Measurements from ENCODE around the gene CSF2.
A peak's percentile ranks its signal among the peaks of the same experiment; 100 is the strongest.

Gene CSF2

DNA sequence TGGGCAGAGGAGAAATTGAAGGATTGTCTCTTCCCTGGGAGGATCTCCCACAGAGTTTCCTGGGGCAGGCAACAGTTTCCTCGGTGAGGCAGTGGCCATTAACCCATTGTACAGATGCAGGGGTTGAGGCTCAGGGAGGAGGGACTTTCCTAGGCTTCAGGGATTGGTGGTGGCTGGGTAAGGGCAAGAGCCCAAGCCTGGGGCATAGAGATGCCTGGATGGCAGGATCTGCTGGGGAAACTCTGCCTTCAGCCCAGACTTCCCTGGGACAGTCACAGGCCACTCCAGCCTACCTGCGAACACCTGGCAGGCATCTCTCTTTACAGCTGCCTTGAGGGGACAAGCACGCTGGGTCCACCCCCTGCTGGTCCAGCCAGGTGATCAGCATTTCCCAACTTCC is 3.6 kb upstream of the CSF2 start:
- DNase-seq (ENCODE audit: low read depth): no peak

DNA sequence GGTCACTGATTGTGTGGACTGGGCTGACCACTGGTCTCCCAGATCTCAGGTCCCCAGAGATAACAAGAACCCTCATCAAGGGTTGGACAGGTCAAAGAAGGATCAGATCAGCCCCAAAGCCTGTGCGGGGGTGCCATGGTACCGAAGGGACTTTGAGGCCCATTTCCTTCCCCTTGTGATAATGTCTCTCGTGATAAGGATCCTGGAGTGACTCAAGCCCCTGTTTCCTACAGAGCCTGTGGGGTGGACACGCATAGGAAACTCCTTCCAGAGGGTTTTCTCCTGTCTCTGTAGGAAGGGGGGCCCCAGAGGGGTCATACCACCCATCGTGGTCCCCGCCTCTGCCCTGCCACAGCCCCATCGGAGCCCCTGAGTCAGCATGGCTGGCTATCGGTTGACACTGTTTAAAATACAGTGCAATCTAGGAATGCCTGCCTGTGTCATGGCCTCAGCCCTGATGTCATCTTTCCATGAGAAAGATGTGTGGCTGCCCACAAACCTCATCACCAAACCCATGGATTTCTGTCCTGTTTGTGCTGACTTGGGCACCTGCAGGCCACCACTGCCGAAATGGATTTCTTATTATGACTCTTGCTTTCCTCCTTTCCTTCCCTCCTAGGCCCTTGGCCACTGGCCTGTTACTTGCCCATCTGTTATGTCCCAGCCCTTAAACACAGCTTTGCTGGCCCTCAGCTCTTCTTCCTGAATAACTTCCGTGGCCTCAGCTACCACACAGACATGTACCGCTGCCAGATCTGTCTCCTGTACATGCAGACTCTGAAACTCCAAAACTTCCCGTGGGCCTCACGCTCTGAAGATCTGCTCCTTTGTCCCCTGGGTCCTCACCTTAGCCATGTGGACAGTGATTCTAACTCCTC is 2.9 kb upstream of the CSF2 start:
- DNase-seq (ENCODE audit: low read depth): peak; percentile 44

DNA sequence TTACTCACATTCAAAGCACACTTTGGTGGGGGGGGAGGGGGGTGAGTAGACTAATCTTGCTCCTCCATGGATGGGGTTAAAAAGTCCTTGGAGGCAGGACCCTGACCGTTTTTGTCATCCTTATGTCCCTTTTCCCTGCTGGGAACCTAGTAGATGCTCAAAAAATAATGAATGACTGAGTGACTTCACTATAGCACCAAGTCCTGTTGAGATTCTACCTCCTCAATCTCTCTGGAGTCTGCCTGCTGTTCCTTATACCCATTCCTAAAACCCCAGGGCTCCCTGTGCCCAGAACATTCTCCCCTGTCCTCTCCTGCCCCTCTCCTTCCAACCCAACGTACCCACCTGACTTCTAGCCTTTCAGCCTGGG is 2.3 kb upstream of the CSF2 start:
- DNase-seq (ENCODE audit: low read depth): no peak

DNA sequence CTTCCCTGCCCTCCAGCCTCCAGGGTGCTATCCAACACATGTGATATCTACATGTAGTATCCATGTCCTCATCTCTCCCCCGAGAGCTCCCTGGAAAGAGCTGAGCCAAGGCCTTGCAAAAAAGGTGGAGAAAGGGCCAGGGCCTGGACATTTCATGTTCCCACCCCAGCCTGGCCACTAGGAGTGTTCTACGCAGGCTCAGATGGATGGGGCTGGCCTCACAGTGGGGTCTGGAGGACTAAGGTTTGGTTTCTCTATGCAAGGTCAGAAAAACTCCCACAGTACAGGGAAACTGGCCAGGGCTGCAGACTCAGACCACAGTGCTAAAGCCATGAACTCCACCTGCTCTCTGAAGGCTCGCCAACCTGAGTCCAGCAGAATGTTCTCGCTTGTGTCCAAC is 1.5 kb upstream of the CSF2 start:
- DNase-seq (ENCODE audit: low read depth): no peak

DNA sequence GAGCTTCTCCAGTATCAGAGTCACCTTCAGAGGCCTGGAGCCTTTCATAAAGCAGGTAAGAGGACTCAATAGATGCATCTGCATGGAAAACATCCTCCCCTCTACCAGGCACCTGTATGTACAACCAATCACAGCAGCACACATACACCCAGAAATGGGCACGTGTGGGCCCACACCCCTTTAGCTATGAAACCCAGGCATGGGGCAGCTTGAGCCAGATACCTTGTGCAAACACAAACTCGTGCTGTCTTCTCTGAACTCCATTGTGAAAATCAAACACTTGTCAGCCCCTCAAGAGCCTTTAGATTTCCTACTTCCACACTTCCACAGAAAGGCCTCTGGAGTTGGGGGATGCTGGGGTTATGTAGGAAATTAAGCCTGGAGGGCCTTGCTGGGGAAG is 1.1 kb upstream of the CSF2 start:
- no peak for DNase-seq (ENCODE audit: low read depth)

DNA sequence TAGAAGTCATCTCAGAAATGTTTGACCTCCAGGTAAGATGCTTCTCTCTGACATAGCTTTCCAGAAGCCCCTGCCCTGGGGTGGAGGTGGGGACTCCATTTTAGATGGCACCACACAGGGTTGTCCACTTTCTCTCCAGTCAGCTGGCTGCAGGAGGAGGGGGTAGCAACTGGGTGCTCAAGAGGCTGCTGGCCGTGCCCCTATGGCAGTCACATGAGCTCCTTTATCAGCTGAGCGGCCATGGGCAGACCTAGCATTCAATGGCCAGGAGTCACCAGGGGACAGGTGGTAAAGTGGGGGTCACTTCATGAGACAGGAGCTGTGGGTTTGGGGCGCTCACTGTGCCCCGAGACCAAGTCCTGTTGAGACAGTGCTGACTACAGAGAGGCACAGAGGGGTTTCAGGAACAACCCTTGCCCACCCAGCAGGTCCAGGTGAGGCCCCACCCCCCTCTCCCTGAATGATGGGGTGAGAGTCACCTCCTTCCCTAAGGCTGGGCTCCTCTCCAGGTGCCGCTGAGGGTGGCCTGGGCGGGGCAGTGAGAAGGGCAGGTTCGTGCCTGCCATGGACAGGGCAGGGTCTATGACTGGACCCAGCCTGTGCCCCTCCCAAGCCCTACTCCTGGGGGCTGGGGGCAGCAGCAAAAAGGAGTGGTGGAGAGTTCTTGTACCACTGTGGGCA is 642 bp downstream of the CSF2 start:
- DNase-seq (ENCODE audit: low read depth): no peak

DNA sequence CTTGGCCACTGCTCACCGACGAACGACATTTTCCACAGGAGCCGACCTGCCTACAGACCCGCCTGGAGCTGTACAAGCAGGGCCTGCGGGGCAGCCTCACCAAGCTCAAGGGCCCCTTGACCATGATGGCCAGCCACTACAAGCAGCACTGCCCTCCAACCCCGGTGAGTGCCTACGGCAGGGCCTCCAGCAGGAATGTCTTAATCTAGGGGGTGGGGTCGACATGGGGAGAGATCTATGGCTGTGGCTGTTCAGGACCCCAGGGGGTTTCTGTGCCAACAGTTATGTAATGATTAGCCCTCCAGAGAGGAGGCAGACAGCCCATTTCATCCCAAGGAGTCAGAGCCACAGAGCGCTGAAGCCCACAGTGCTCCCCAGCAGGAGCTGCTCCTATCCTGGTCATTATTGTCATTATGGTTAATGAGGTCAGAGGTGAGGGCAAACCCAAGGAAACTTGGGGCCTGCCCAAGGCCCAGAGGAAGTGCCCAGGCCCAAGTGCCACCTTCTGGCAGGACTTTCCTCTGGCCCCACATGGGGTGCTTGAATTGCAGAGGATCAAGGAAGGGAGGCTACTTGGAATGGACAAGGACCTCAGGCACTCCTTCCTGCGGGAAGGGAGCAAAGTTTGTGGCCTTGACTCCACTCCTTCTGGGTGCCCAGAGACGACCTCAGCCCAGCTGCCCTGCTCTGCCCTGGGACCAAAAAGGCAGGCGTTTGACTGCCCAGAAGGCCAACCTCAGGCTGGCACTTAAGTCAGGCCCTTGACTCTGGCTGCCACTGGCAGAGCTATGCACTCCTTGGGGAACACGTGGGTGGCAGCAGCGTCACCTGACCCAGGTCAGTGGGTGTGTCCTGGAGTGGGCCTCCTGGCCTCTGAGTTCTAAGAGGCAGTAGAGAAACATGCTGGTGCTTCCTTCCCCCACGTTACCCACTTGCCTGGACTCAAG is 1.5 kb downstream of the CSF2 start:
- DNase-seq (ENCODE audit: low read depth): no peak

DNA sequence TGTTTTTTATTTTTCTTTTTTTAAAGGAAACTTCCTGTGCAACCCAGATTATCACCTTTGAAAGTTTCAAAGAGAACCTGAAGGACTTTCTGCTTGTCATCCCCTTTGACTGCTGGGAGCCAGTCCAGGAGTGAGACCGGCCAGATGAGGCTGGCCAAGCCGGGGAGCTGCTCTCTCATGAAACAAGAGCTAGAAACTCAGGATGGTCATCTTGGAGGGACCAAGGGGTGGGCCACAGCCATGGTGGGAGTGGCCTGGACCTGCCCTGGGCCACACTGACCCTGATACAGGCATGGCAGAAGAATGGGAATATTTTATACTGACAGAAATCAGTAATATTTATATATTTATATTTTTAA is 2.1 kb downstream of the CSF2 start:
- DNase-seq (ENCODE audit: low read depth): no peak

DNA sequence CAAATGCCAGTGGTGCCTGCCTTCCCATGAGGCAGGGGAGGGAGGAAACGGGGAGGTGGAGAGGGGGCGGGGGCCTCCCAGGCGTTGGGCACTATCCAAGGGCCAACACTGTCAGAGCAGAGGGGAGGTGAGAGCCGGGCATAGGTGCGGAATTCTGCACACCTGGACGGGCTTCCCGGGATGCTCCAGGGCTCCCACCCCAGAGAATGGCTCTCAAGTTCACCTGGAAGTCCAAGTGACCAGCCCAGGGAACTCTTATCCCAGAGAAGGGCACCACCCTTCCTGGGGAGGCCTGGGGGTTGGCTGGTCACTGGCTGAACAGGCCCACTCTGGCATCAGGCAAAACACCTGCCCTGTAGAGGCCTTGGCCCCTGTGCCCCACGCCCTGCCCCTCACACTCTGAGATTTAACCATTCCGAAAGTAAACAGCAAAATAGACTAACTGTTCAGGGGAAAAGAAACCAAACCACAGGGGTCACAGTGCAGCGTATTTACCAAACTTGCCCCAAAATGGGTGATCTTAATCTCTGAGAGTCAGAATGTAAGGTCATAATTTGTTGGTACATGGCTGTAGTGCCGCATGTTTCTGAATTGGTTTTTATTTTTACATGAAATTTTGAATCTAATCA is 2.7 kb downstream of the CSF2 start:
- no peak for DNase-seq (ENCODE audit: low read depth)

DNA sequence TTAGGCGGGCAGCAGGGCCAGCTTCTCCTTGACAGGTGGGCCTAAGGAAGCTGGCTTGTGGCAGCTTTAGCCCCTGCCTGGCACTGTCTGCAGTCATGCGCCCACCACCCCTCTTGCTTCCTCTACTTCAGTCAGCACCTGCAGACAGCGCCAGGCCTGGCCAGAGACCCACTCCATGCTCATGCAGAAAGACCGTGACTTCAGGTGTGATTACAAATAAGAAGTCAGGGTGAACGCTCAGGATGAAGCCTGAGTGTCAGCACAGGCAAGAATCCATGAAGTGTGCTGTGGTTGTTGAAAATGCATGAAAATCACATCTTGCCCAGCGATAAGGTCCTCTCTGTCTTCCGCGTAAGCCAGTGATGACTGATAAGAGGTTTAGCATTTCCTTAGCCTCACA is 3.4 kb downstream of the CSF2 start:
- DNase-seq (ENCODE audit: low read depth): no peak

DNA sequence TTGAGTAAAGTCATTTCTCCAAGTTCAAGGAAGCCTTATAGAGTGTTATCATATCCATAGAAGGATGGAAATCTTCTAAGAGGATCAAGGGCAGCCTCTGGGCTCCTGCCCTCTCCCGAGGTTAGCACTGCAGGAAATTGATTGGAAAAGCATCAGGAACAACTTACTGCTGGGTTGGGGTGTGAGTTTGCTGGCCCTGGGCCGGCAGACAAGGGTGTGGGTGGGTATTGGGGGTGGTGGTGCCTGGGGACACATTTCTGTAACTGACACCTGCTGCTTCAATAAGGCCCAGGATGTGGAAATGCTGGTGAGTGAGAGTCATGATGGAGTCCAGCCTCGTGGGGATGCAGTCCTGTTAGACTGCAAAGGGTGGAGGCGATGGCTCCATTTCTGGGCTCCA is 5.5 kb downstream of the CSF2 start:
- DNase-seq (ENCODE audit: low read depth): no peak

DNA sequence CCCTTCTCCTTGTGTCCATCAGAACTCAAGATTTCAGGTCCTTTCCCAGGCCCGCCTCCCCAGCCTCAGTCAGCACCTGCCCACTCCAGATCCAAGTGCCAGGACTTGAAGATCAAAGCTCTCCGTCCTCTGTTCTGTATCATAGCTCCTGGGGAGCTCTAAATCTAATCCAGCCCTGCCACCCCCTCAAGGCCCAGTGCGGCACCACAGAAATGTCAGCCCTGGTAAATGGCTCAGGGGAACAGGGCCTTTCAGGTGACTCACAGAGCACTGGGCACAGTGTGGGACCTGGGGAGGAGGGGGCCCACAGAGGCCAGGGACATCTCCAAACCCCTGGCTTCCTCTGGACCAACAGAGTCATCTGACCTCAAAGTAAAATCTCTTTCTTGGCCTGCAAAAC is 6.0 kb downstream of the CSF2 start:
- DNase-seq (ENCODE audit: low read depth): no peak

DNA sequence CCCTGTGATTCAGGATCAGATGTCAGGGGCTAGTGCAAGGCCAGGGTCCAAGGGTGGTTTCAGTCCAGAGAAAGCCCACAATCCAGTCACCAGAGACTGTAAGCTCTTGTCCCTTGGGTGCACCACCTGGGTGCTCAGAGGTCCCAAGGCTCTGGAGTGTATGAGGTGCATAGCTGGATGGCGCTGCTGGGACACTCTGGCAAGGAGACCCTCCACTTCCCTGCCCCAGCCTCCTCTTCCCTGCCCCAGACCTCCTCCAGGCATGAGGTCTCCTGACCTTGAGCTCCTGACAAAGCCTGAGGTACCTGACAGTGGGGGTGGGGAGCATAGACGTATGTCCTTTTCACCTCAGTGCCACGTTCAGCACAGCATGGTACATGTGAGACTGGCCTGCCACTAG is 7.0 kb downstream of the CSF2 start:
- DNase-seq (ENCODE audit: low read depth): no peak

DNA sequence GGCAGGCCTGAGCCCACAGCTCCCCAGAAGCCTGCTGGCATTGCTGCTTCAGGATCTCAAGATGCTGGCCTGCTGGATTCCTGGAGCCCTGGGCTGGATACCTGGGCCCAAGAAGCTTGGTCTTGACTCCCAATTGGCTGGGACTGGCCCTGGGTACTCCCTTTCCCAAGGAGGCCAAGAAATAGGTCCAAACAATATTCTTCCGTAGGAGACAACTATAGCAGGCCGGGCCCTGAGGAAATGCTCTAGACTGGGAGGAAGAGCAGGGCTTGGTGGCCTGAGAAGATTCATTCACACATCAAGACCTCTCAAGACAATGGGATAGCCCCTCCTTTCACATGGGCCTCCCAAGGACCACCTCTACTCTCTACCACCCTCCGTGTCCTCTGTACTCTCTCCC is 7.9 kb downstream of the CSF2 start:
- DNase-seq (ENCODE audit: low read depth): no peak

DNA sequence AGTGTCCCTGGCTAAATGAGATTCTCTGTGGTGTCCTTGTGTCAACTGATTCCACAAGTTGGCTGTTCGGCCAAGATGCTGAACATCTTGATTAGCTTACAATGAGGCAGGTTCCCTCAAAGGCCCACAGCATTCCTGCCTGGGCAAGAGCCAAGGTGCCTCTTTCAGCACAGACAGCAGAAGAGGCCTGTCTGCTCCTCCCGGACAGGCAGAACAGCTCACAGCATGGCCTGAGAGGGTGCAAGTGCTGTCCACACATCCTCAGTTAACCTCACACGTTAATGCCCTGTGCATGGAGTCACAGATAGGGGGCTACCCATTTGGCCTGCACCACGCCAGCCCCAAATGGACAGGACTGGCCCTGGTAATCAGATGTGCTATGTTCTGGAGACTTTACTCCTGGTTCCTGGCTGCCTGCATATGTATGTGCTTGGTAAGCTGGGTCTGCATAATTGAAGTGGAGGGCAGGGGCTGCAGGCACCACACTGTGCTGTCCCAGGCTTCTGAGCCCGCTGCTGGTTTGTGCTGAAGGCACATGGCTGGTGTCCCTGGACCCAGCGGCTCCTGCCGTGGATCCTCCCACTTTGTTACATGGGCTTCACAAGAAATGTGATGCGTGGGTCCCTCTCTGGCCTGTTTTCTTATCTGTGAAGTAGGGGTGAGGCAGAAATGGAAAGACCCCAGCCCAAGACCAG is 8.9 kb downstream of the CSF2 start:
- DNase-seq (ENCODE audit: low read depth): no peak

DNA sequence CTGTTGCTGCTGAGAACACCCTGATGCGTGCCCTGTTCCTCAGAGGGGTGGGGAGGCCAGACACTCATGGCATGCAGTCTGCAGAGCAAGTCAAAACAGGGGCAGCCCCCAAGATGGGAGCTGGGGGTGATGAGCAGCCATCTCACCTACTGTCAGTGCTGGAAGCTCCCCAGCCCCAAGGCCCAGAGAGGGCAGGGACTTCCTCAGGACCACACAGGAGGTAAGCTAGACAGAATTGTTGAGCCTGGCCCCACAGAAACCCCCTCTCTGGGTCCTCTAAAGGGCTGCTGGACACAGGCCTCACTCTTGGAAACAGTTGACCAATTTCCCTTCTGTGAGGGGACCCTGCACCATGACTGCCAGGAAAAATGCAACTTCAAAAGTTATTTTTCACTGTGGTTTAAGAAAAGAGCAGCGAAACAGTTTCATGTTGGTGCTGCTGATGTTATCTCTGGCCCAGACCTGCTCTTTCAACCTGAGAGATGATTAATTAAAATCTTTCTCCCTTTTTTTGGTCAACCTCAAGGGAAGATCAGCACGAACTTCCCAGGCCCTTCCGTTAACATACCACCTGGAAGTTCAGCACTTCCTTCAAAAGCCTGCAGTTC is 9.6 kb downstream of the CSF2 start:
- no peak for DNase-seq (ENCODE audit: low read depth)

DNA sequence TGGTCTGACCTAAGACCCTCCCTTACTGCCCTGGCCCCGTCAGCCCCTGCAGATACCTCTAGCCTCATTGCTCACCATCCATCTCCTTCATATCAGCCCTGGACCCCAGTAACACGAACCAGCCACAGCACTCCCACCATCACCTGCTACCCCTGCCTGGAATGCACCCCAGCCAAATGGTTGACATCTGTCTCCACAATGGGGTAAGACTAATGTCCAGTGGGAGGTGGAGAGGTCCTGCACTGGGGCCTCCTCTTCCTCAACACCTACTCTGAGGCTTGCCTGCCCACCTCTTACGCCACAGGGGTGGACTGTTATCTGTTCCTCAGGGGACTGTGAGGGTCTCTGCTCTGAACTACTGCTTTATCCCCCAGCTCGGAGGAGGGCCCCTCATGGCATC is 12.1 kb downstream of the CSF2 start:
- no peak for DNase-seq (ENCODE audit: low read depth)

DNA sequence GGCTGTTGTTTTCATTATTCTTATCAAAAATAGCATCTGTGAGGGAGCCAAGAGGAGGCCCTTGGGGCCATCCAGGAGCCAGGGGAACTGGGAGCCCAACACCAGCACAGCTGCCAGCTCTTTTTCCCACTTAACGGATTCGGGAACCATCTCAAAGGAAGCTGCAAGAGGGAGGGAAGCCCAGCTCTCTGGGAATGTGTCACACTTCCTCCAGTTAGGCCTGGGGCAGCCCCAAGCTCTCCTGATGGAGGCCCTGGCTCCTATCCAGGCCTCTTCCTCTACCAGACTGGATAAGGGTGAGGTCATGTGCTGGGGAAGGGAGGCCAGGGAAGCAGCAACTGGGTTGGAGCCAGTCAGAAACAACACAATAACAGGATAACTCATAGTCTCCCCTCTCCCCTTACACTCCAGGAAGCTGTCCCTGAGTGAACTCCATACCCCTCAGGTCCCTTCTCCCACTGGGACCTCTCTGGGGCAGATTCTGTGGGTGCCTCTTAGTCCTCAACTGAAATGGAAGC is 12.7 kb downstream of the CSF2 start:
- DNase-seq (ENCODE audit: low read depth): peak; percentile 98

DNA sequence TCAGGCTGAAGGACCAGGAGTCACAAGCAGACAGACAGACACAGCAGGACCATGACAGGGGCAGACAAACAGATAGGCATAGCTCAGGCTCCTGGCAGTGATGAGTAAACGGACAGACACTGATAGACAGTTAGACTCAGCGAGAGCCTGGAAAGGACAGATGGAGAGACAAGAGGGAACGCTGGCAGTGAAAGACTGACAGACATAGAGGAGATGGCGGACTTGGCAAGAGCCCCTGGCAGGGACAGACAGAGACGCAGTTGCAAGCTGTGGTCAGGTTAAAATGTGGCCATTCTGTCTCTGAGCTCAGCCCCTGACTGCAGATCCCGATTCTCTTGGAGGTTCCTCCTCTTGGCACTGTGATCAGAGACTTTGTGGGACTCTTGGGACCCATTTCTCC is 13.6 kb downstream of the CSF2 start:
- DNase-seq (ENCODE audit: low read depth): no peak

DNA sequence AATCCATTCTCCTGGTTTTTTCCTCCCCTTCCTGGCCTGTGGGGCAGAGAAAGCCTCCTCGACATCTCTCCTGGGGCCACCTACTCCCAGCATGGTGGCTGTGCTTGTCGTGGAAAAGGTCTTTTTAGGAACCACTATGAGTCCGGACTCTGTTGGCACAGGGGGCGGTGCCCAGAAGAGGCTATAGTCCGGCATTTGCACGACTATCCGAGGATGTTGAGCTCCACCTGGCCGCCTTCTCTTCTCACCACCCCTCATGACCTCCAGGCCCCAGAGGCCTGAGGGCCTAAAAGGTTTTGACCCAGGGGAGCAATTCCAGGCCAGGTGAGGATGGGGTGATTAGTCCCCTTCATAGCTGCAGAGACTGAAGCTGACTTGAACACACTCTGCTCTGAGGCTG is 14.1 kb downstream of the CSF2 start:
- DNase-seq (ENCODE audit: low read depth): no peak

DNA sequence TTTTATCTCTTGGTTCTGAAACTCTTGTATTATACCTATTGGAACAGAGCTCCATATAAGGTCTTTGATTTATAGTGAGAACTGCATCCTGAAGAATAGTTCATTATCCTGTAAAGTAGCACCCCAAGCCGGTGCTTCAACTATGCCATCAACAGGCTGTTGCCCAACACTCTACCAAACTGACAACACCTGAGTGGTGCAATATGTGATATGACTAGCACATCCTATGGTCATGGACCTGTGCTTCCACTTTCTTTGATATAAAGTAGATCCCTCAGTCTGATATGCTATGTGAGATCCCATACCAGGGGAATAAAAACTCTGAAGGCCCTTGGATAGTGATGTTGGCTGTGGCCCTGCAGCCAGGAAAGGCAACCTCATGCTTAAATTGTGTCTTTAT is 15.8 kb downstream of the CSF2 start:
- no peak for DNase-seq (ENCODE audit: low read depth)

Measured in EH (cell line).